Upper lobe of left lung (tissue), 6 donors: Measurements from ENCODE around the gene PNMA8A. TPM values are rescaled to one million over a fixed set of nuclear protein-coding genes. Genes with fewer than 3 reads are reported as not detected.

Experiments
- ATAC-seq, 2 donors: fragments of 200-7000 bp; cut with Tn5 transposase; one replicate each; pipeline ENCODE4 v1.9.1; 2022; ENCODE audit warnings: mild to moderate bottlenecking in 2 of 2, moderate library complexity in 2 of 2; ENCODE audit not compliant: low FRiP score in 2 of 2
- DNase-seq, 2 donors: peaks; one replicate each; pipeline ENCODE4 v3.0.0-alpha.2; 2019 to 2020
- H3K27ac ChIP-seq, 4 donors: fragments of 200-600 bp; sonication (generic); one replicate each; pipeline ENCODE4 v1.5.1; 2016 to 2019
- H3K27me3 ChIP-seq, 4 donors: fragments of 200-600 bp; sonication (generic); one replicate each; pipeline ENCODE4 v1.5.1; 2017 to 2019
- H3K36me3 ChIP-seq, 4 donors: fragments of 200-600 bp; sonication (generic); one replicate each; pipeline ENCODE4 v1.5.1; 2016 to 2019
- H3K4me1 ChIP-seq, 4 donors: fragments of 200-600 bp; sonication (generic); one replicate each; pipeline ENCODE4 v1.5.1; 2018 to 2019
- H3K4me3 ChIP-seq, 4 donors: fragments of 200-600 bp; sonication (generic); one replicate each; pipeline ENCODE4 v1.5.1; 2017 to 2019; ENCODE audit warnings: mild to moderate bottlenecking in 2 of 4, moderate library complexity in 1 of 4
- H3K9me3 ChIP-seq, 4 donors: fragments of 200-600 bp; sonication (generic); one replicate each; pipeline ENCODE4 v1.5.1; 2018 to 2019
- CTCF ChIP-seq, 6 experiments: fragments of 450-650 bp in 4 of 6; fragments of 200-600 bp in 2 of 6; sonication (generic) in 2 of 6; IDR thresholded peaks; one replicate each; pipeline ENCODE4 v1.5.1; 2016 to 2019; ENCODE audit warnings: antibody characterized with exemption in 6 of 6
- EP300 ChIP-seq, 4 donors: sonication (generic); formaldehyde crosslinking; IDR thresholded peaks; one replicate each; pipeline ENCODE4 v1.5.1; 2017; ENCODE audit warnings: antibody characterized with exemption in 4 of 4, control low read depth in 2 of 4
- POLR2A ChIP-seq, 4 donors: fragments of 450-650 bp; IDR thresholded peaks; one replicate each; pipeline ENCODE4 v1.5.1; 2016 to 2017; ENCODE audit warnings: antibody characterized with exemption in 4 of 4, mild to moderate bottlenecking in 2 of 4
- POLR2AphosphoS5 ChIP-seq, 2 donors: sonication (generic); formaldehyde crosslinking; IDR thresholded peaks; one replicate each; pipeline ENCODE4 v1.5.1; 2017; ENCODE audit warnings: antibody characterized with exemption in 2 of 2
- WGBS, 2 donors: methylation state at CpG; one replicate each; pipeline ENCODE4 v1.1.5; 2017 to 2018; 5-methylcytosine and 5-hydroxymethylcytosine counted together
- total RNA-seq, 6 donors: library from RNA; depleted of rRNA in 4 of 6; stranded (reverse); fragments of >200 nt in 4 of 6; gene quantifications; one replicate each; pipeline versions ENCODE4 v1.1.0 to v1.2.1, GENCODE V29; 2016 to 2021
- donor health status: DM: no; HTN: no; CAD: no; lungs with moderate emphysema.
- donor health status: DM: no; HTN: yes; CAD: no; lungs with severe emphysema.

PNMA8A gene
- total RNA-seq, 6 donors from 2014 or later: 0.61 to 4.8 (median 2.2) TPM

DNA sequence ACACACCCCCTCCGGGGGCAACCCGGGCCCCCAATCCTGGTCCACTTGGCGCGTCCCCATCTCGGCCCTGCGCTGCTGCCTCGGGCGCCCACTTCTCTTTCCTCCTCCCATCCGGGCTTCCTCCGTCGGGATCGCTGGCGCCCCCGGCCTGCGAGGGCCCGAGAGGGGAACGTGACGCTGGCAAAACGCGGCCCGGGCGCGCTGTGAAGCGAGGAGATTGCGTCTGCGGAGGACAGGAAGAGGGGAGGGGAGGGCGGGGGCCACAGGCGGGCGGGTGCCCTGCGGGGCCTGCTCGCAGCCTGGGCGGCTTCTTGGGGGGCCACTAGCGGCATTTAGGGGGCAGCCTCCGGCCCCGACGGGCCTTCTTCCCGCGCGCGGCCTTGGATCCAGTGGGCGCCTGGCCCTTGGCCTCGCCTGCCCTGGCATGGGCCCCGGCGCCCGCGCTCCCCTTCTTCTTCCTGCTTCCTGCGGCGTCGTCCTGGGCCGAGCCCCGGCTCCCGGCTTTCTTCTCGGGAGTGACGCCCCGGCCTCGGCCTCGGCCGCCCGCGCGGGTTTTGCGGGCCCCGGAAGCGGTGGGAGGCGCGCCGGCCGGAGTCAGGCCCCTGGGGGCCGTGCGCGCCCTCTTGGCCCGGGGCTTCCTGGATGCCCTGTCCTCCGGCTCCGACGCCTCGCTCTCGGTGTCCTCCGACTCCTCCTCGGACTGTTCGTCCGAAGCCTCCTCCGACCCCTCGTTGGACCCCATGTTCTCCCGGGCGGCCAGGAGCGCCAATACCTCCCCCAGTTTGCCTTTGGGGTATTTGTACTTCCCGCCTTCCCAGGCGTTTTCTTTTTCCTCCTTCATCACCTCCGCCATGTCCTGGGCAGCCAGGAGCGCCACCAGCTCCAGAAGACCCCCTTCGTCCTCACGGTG is 22.1 kb upstream of the PNMA8A start:
- no peaks in the 10 kb centered on the region for H3K36me3 ChIP-seq
- DNase-seq (peak in 1 of 2 donors; percentile 91), ATAC-seq (peak in 1 of 2 donors; percentile 64)
- peak overlapping the region; percentile 18 to 58 (median 40) for H3K27ac ChIP-seq
- H3K9me3 ChIP-seq: no peaks in the 10 kb centered on the region
- TF ChIP-seq POLR2A (IDR thresholded peaks at IDR 0.05): no peak
- TF ChIP-seq EP300 (IDR thresholded peaks at IDR 0.05): no peak
- WGBS, 2 donors: 26 to 31% methylated on average over 11 to 35 of the region's 92 CpGs
- H3K27me3 ChIP-seq: peaks cover 2 to 42% (median 19%) of the 10 kb centered on the region in 4 donors
- peaks cover 25 to 58% (median 34%) of the 10 kb centered on the region in 4 donors for H3K4me1 ChIP-seq
- H3K4me3 ChIP-seq: peak overlapping the region in 3 of 4 donors; percentile 33 to 52 (median 45)

DNA sequence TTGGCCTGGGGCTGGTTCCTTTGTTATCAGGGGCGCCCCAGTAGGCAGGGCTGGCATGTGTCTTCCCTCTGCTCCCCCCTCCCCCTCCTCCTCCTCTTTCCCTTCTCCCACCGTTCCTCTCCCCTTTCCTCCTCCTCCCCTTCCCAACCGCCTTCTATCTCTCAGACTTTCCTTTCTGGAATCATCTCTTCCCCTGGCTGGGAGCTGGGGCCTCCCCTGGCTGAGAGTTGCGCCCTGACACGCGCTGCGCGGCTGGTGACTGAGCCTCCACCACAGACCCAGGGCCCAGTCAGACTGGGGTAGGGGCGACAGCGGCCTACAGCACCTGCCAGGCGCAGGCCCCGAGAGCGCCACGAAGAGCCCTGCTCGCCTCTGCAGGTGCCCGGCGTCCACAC is 21.5 kb upstream of the PNMA8A start:
- Histone ChIP-seq H3K27ac (peak overlapping the region in 3 of 4 donors; percentile 18 to 54 (median 26)), H3K4me1 (peaks cover 28 to 64% (median 37%) of the 10 kb centered on the region in 4 donors), H3K27me3 (peaks cover 2 to 46% (median 22%) of the 10 kb centered on the region in 4 donors), H3K9me3 (no peaks in the 10 kb centered on the region), H3K36me3 (no peaks in the 10 kb centered on the region), H3K4me3 (peak overlapping the region in 3 of 4 donors; percentile 33 to 52 (median 45))
- 32 to 65% methylated on average over 7 to 16 of the region's 17 CpGs for WGBS, 2 donors
- TF ChIP-seq POLR2A (IDR thresholded peaks at IDR 0.05) (no peak), EP300 (IDR thresholded peaks at IDR 0.05) (no peak), POLR2AphosphoS5 (IDR thresholded peaks at IDR 0.05) (no peak), CTCF (IDR thresholded peaks at IDR 0.05) (no peak)
- peak in 1 of 2 donors; percentile 2 for ATAC-seq
- no peak for DNase-seq

DNA sequence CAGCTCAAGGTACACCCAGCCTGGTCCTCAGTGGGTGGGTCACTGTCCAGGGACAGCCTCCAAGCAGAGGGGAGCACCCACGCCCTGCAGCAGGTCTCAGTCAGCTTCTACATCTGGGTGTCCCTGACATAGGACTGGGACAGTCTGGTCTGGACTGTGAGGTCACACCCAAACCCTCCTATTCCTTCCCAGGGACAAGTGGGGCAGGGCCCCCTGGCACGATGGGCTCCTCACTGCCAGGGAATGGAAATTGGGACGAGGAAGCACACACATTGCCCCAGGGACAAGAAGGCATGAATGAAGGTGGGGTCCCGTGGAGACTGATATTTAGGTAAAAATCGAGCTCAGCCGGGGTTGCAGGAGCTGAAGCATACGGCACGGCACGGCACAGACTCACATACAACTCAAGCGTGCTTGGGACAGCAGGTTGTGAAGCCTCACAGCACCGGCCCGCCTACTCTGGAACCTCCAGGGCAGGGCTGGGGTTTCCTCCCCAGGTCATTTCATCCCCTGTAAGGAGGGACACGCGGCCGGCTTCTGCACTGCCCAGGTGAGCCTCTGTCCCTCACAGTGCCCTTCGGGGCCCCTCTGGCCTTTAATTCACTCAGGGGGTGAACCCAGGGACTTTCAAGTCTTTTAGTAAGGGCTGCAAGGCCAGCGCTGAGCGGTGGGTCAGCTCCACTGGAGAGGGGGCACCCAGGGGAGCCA is 20.8 kb upstream of the PNMA8A start:
- peaks cover 34 to 71% (median 44%) of the 10 kb centered on the region in 4 donors for H3K4me1 ChIP-seq
- WGBS, 2 donors: 57 to 69% methylated on average over 11 to 15 of the region's 18 CpGs
- no peaks in the 10 kb centered on the region for H3K9me3 ChIP-seq
- TF ChIP-seq EP300 (IDR thresholded peaks at IDR 0.05) (no peak), POLR2AphosphoS5 (IDR thresholded peaks at IDR 0.05) (no peak), POLR2A (IDR thresholded peaks at IDR 0.05) (no peak), CTCF (IDR thresholded peaks at IDR 0.05) (no peak)
- H3K36me3 ChIP-seq: no peaks in the 10 kb centered on the region
- ATAC-seq: no peak
- no peak overlapping the region for H3K27ac ChIP-seq
- no peak overlapping the region for H3K4me3 ChIP-seq
- DNase-seq: peak in 1 of 2 donors; percentile 52
- H3K27me3 ChIP-seq: peaks cover 2 to 52% (median 22%) of the 10 kb centered on the region in 4 donors

- Histone ChIP-seq H3K27ac (no peak overlapping the region), H3K4me3 (no peak overlapping the region), H3K9me3 (no peaks in the 10 kb centered on the region), H3K36me3 (no peaks in the 10 kb centered on the region), H3K4me1 (peaks cover 34 to 73% (median 45%) of the 10 kb centered on the region in 4 donors), H3K27me3 (peaks cover 2 to 52% (median 22%) of the 10 kb centered on the region in 4 donors)
- no peak for TF ChIP-seq CTCF (IDR thresholded peaks at IDR 0.05)
- TF ChIP-seq POLR2AphosphoS5 (IDR thresholded peaks at IDR 0.05): no peak
- no peak for TF ChIP-seq POLR2A (IDR thresholded peaks at IDR 0.05)
- no peak for TF ChIP-seq EP300 (IDR thresholded peaks at IDR 0.05)
- DNase-seq (no peak), ATAC-seq (no peak)
- WGBS, 2 donors: 61 to 83% methylated on average over 9 of the region's 9 CpGs
Observed at GRCh38 chr19:46490774-46491173, 19.4 kb upstream of the PNMA8A start.
